GM18870 (cell line): ENCODE measurements around the gene RPS3.

Source experiments
- ATAC-seq: cut with Tn5 transposase; IDR thresholded peaks from one replicate; pipeline ENCODE4 v1.9.1; 2021; ENCODE audit warnings: moderate library complexity; ENCODE audit not compliant: unreplicated experiment

RPS3 gene

DNA sequence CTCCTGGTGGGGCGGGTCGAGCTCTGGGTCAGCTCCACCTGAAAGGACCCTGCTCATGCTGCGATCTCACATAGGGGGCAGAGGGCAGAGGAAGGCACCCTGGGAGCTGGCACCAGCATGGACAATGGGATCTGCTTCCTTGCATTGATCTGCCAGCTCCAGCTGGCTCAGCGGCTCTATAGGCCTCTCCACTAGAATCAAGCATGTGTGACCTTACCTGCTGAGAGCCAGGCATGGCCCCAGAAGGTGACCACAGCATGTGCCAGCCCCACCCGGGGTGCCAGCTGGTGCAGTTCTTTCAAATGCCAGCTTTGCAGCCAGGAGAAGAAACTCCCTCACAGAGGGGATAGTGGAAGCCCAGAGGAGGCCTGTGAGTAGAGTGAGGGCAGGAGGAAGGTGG is 55.7 kb downstream of the RPS3 start:
- ATAC-seq = no peak
